GM12878 (cell line): ENCODE data around the gene HOXA1. TPM values are rescaled to one million over a fixed set of nuclear protein-coding genes. Genes with fewer than 3 reads are reported as not detected.

ENCODE experiments used
- ATAC-seq: fragments of 200-7000 bp; cut with Tn5 transposase; 3 replicates; pipeline ENCODE4 v1.9.1; 2020; ENCODE audit warnings: mild to moderate bottlenecking, moderate library complexity
- BruUV-seq: library from RNA; stranded (reverse); fragments of 400-500 nt; replicated peaks from 2 replicates; lab custom pipeline; 2021; lab: Mats Ljungman, UMichigan
- CTCF ChIA-PET: fragments of 300-600 bp; sonication (Branson Sonifier 250); formaldehyde crosslinking; extraction: SDS; loops from one replicate; lab custom pipeline; 2021; ENCODE audit warnings: inconsistent platforms; lab: Yijun Ruan, JAX
- POLR2A ChIA-PET: fragments of 350-600 bp; formaldehyde crosslinking; extraction: SDS; loops from one replicate; lab custom pipeline; 2021; ENCODE audit warnings: inconsistent platforms; lab: Charles Lee
- RAD21 ChIA-PET: fragments of 300-600 bp; sonication (Branson Sonifier 250); formaldehyde crosslinking; loops from one replicate; lab custom pipeline; 2023; ENCODE audit warnings: antibody characterized with exemption; ENCODE audit not compliant: unreplicated experiment; lab: Charles Lee
- SMC1A ChIA-PET: fragments of 300-600 bp; sonication (Branson Sonifier 250); formaldehyde crosslinking; loops from one replicate; lab custom pipeline; 2023; ENCODE audit not compliant: unreplicated experiment, uncharacterized antibody; lab: Charles Lee
- DNase-seq: peaks from one replicate; pipeline ENCODE4 v3.0.0-alpha.2; 2011; ENCODE audit warnings: low read depth, low spot score
- FAIRE-seq: peaks from 3 replicates; lab custom pipeline; 2011; peaks lifted over from hg19 to GRCh38; lab: Jason Lieb, UNC
- H2AFZ ChIP-seq: 2 replicates; pipeline ENCODE4 v1.6.0; 2011; ENCODE audit warnings: low read depth, low read length, control low read depth; ENCODE audit not compliant: control insufficient read depth
- H3K27ac ChIP-seq: 2 replicates; pipeline ENCODE4 v1.5.1; 2011; ENCODE audit warnings: control low read depth; ENCODE audit not compliant: control insufficient read depth, insufficient read depth
- H3K27me3 ChIP-seq, 2 experiments: replicated peaks in 1 of 2; 2 replicates each; pipeline versions ENCODE4 v1.6.0 to v1.6.1; 2011; ENCODE audit warnings: low read length in 1 of 2; ENCODE audit not compliant: control insufficient read depth in 2 of 2, insufficient read depth in 2 of 2
- H3K36me3 ChIP-seq, 2 experiments: 2 replicates each; pipeline ENCODE4 v1.5.1; 2011; ENCODE audit warnings: low read length in 1 of 2; ENCODE audit not compliant: control insufficient read depth in 2 of 2, insufficient read depth in 2 of 2
- H3K4me1 ChIP-seq: 2 replicates; pipeline ENCODE4 v1.6.1; 2011; ENCODE audit warnings: mild to moderate bottlenecking, low read length, moderate library complexity, mixed read lengths; ENCODE audit not compliant: control insufficient read depth, insufficient read depth
- H3K4me2 ChIP-seq: 2 replicates; pipeline ENCODE4 v1.6.0; 2011; ENCODE audit warnings: control low read depth; ENCODE audit not compliant: control insufficient read depth, insufficient read depth
- H3K4me3 ChIP-seq: fragments of 200-600 bp; sonication (generic); 2 replicates; pipeline ENCODE4 v1.5.1; 2016
- H3K79me2 ChIP-seq: 2 replicates; pipeline ENCODE4 v1.6.0; 2011; ENCODE audit warnings: low read length; ENCODE audit not compliant: control insufficient read depth, insufficient read depth
- H3K9ac ChIP-seq: 2 replicates; pipeline ENCODE4 v1.8.0; 2011; ENCODE audit warnings: low read length, control low read depth, mixed read lengths; ENCODE audit not compliant: control insufficient read depth, insufficient read depth
- H3K9me3 ChIP-seq: replicated peaks from 3 replicates; pipeline ENCODE4 v1.5.1; 2011; ENCODE audit warnings: mild to moderate bottlenecking, low read length; ENCODE audit not compliant: control insufficient read depth, insufficient read depth
- H4K20me1 ChIP-seq: 2 replicates; pipeline ENCODE4 v1.6.0; 2011; ENCODE audit not compliant: control insufficient read depth, insufficient read depth
- EED ChIP-seq: sonication (generic); IDR thresholded peaks from 2 replicates; pipeline ENCODE4 v1.6.1; 2016; ENCODE audit warnings: antibody characterized with exemption, low read depth
- MXI1 ChIP-seq: fragments of 150-350 bp; IDR thresholded peaks from 2 replicates; pipeline ENCODE4 v1.6.1; 2011; ENCODE audit warnings: low read depth, mild to moderate bottlenecking, inconsistent platforms, low read length, improper control_type of control experiment
- ZBTB4 ChIP-seq: fragments of 450-650 bp; formaldehyde crosslinking; IDR thresholded peaks from 2 replicates; pipeline ENCODE4 v1.4.0; 2022; ENCODE audit warnings: mild to moderate bottlenecking, moderate library complexity
- WGBS: methylation state at CpG from one replicate; pipeline ENCODE4 v1.1.6; 2016; ENCODE audit warnings: low lambda C conversion rate; ENCODE audit not compliant: insufficient replicate concordance, insufficient coverage; ENCODE audit errors: missing lambda C conversion rate; 5-methylcytosine and 5-hydroxymethylcytosine counted together
- in situ Hi-C: fragments of 300-500 bp; cut with MboI; formaldehyde crosslinking; loops from 9 replicates; pipeline ENCODE4 v1.14.3; 2018; ENCODE audit warnings: mixed read lengths
- intact Hi-C: fragments of 100-400 bp; cut with micrococcal nuclease; formaldehyde crosslinking; loops from one replicate; pipeline ENCODE4 v1.14.2; 2022; ENCODE audit not compliant: unreplicated experiment
- polyA plus RNA-seq, 11 experiments: library from polyadenylated mRNA; depleted of rRNA in 4 of 11; unstranded in 6 of 11; stranded (reverse) in 5 of 11; fragments of >200 nt; fragmentation: Nextera tagmentation in 4 of 11; fragmentation: Illumina TruSeq in 1 of 11; extraction: Ambion mirVana in 4 of 11; extraction: Trizol in 1 of 11; gene quantifications; 1 replicate in 1 of 11; 2 replicates in 10 of 11; pipeline versions ENCODE4 v1.2.1 to v1.2.3, GENCODE V29; 2011 to 2016; ENCODE audit warnings: inconsistent platforms in 2 of 11, missing spikeins in 2 of 11, low read depth in 1 of 11
- total RNA-seq, 4 experiments: library from RNA; depleted of rRNA in 3 of 4; stranded (reverse); fragments of >200 nt in 3 of 4; fragmentation: Illumina TruSeq in 1 of 4; extraction: Trizol in 1 of 4; gene quantifications; 2 replicates each; pipeline versions ENCODE4 v1.2.1 to v1.2.3, GENCODE V29; 2013 to 2021
- TF ChIP-seq, protein P1 (sequence below): IDR thresholded peaks from 2 replicates; pipeline ENCODE4 v1.6.1; 2012; ENCODE audit warnings: low read length, inconsistent platforms
- TF ChIP-seq, protein P2 (sequence below): IDR thresholded peaks from 2 replicates; pipeline ENCODE4 v1.6.1; 2011; ENCODE audit warnings: borderline replicate concordance, low read depth, mild to moderate bottlenecking, moderate library complexity, low read length; ENCODE audit not compliant: insufficient read depth, poor library complexity, severe bottlenecking
- TF ChIP-seq, protein P3 (sequence below): IDR thresholded peaks from 2 replicates; pipeline ENCODE4 v1.6.1; 2011; ENCODE audit warnings: mild to moderate bottlenecking, low read depth, low read length, moderate library complexity; ENCODE audit not compliant: insufficient replicate concordance

Gene HOXA1
- total and polyA plus RNA-seq, 10 of the 15 experiments (the other 5 are each of a cell fraction or from before 2014, with no cell fraction given), result 0.06 to 1.7 (median 0.18) TPM; not detected in 3

DNA sequence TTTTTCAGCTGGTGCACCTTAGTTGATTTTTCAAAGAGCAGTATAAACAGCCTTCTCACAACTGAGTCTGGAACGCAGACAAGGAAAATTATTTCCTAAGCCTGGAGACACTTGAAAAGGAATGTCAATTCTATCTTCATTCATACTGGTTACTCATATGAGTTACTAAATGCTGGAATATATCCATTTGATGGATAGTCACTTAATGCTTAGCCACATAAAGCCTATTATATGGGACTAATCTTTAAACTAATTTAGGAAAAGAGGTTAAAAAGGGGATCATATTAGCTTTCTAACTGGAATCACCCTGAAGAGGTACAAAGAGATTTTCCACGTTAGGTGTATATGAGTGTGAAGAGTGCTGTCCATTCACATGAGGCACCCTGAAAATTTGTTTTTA, 36.4 kb upstream of the HOXA1 start (continued):
- TF ChIP-seq, protein P1, sequence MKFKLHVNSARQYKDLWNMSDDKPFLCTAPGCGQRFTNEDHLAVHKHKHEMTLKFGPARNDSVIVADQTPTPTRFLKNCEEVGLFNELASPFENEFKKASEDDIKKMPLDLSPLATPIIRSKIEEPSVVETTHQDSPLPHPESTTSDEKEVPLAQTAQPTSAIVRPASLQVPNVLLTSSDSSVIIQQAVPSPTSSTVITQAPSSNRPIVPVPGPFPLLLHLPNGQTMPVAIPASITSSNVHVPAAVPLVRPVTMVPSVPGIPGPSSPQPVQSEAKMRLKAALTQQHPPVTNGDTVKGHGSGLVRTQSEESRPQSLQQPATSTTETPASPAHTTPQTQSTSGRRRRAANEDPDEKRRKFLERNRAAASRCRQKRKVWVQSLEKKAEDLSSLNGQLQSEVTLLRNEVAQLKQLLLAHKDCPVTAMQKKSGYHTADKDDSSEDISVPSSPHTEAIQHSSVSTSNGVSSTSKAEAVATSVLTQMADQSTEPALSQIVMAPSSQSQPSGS, result no peak

DNA sequence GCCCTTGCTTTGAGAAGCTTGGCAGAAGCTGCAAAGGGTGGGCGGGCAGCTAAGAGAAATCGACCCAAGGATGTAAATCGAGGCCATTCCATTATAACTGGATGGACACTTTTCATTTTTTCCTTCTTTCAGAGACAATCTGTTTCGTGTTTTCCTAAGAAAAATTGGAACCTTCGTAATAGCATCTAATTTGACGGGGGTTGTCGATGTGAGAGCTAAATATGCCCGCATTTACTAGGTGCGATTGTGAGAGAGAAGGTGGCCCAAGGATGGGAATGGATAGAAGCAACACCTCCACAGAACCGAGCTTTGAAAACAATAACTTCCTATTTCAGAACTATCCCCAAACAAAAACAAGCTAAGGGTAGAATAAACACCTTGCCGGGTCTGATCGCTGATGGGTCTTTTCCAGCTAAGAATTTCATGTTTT, 35.6 kb upstream of the HOXA1 start:
- POLR2A ChIA-PET, result no interaction called here

More for the DNA sequence above, 35.6 kb upstream of the HOXA1 start:
- intact Hi-C loops, result no loop called here
- Histone ChIP-seq H4K20me1 (no peaks in the 10 kb centered on the region), H3K79me2 (no peaks in the 10 kb centered on the region), H3K4me2 (0 out of 2 replicates have a peak overlapping the region, but pooled peaks have one; percentile 22), H3K27ac (no peak overlapping the region), H3K4me3 (no peak overlapping the region), H3K27me3 (peaks cover 2 to 4% of the 10 kb centered on the region in 2 experiments; a peak in 2 of 4 replicates), H2AFZ (peak overlapping the region; percentile 75), H3K4me1 (no peaks in the 10 kb centered on the region; the same call in 1 of the 2 replicates), H3K9me3 (no peaks in the 10 kb centered on the region; the same call in 2 of the 3 replicates), H3K9ac (no peak overlapping the region), H3K36me3 (no peaks in the 10 kb centered on the region)
- ChIA-PET SMC1A (interaction anchor here (1.1 to 1.2 kb wide), 2 partner anchors 10 to 48 kb away, joined by 3 read pairs; no protein-coding TSS in a partner anchor), CTCF (interaction anchor here (1.1 kb wide), 1 partner anchor 450 kb away, joined by 3 read pairs; no protein-coding TSS in a partner anchor), RAD21 (interaction anchor here (0.7 kb wide), 1 partner anchor 19 kb away, joined by 3 read pairs; no protein-coding TSS in a partner anchor)
- no TSS peak for BruUV-seq
- FAIRE-seq, result no peak
- 70% methylated on average over 12 of the region's 12 CpGs for WGBS
- no peak for TF ChIP-seq MXI1
- TF ChIP-seq, protein P2, sequence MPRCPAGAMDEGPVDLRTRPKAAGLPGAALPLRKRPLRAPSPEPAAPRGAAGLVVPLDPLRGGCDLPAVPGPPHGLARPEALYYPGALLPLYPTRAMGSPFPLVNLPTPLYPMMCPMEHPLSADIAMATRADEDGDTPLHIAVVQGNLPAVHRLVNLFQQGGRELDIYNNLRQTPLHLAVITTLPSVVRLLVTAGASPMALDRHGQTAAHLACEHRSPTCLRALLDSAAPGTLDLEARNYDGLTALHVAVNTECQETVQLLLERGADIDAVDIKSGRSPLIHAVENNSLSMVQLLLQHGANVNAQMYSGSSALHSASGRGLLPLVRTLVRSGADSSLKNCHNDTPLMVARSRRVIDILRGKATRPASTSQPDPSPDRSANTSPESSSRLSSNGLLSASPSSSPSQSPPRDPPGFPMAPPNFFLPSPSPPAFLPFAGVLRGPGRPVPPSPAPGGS, result no peak
- TF ChIP-seq ZBTB4 (CRISPR knock-in tag), result no peak
- TF ChIP-seq, protein P3, sequence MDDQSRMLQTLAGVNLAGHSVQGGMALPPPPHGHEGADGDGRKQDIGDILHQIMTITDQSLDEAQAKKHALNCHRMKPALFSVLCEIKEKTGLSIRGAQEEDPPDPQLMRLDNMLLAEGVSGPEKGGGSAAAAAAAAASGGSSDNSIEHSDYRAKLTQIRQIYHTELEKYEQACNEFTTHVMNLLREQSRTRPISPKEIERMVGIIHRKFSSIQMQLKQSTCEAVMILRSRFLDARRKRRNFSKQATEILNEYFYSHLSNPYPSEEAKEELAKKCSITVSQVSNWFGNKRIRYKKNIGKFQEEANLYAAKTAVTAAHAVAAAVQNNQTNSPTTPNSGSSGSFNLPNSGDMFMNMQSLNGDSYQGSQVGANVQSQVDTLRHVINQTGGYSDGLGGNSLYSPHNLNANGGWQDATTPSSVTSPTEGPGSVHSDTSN, result no peak
- TF ChIP-seq EED, result no peak
- no peak for DNase-seq
- no peak for ATAC-seq
- in situ Hi-C loops, result no loop called here
